ENCODE results near the gene ERCC6. TPM values are rescaled to one million over a fixed set of nuclear protein-coding genes. Genes with fewer than 3 reads are reported as not detected.

Gene ERCC6
- total and polyA plus RNA-seq, 12 donors = 3.7 to 27.9 (median 16.8) TPM

GRCh38 chr10:49550563-49550962 is 11.6 kb upstream of the ERCC6 start:
- intact Hi-C loops (cut with DNase I) = no loop called here
- DNase-seq = no peak
- Histone ChIP-seq H3K27me3 (no peaks in the 10 kb centered on the region), H3K4me3 (no peak overlapping the region), H3K27ac (peak overlapping the region in 1 of 5 donors; percentile 6), H3K36me3 (replicated peaks in 1 of 2) (no peaks in the 10 kb centered on the region), H3K9me3 (replicated peaks in 1 of 3) (no peaks in the 10 kb centered on the region), H3K4me1 (replicated peaks in 1 of 2) (no peaks in the 10 kb centered on the region)
- no peak for TF ChIP-seq CTCF (IDR thresholded peaks at IDR 0.05)
- TF ChIP-seq POLR2A (IDR thresholded peaks at IDR 0.05) = no peak
- 24 to 51% (median 40%) methylated on average over 1 to 4 of the region's 4 CpGs for WGBS, 4 donors

- DNase-seq = no peak
Measured at GRCh38 chr10:49549640-49550346, 10.9 kb upstream of the ERCC6 start.

GRCh38 chr10:49543604-49544003 is 4.7 kb upstream of the ERCC6 start:
- no peaks in the 10 kb centered on the region for H3K27me3 ChIP-seq
- peaks cover 5% of the 10 kb centered on the region in 2 donors for H3K4me1 ChIP-seq (replicated peaks in 1 of 2)
- no peaks in the 10 kb centered on the region for H3K36me3 ChIP-seq (replicated peaks in 1 of 2)
- intact Hi-C loops (cut with DNase I) = no loop called here
- 80 to 87% (median 81%) methylated on average over 3 of the region's 3 CpGs for WGBS, 4 donors
- no peak overlapping the region for H3K4me3 ChIP-seq
- H3K27ac ChIP-seq = no peak overlapping the region
- no peak for TF ChIP-seq CTCF (IDR thresholded peaks at IDR 0.05)
- TF ChIP-seq POLR2A (IDR thresholded peaks at IDR 0.05) = no peak
- no peak for DNase-seq
- no peaks in the 10 kb centered on the region for H3K9me3 ChIP-seq (replicated peaks in 1 of 3)

More at GRCh38 chr10:49549640-49550346, 10.9 kb upstream of the ERCC6 start:
- no peaks in the 10 kb centered on the region for H3K27me3 ChIP-seq
- no peaks in the 10 kb centered on the region for H3K36me3 ChIP-seq (replicated peaks in 1 of 2)
- no peak for TF ChIP-seq CTCF (IDR thresholded peaks at IDR 0.05)
- no peak for TF ChIP-seq POLR2A (IDR thresholded peaks at IDR 0.05)
- no peaks in the 10 kb centered on the region for H3K9me3 ChIP-seq (replicated peaks in 1 of 3)
- no peak overlapping the region for H3K27ac ChIP-seq
- H3K4me1 ChIP-seq (replicated peaks in 1 of 2) = no peaks in the 10 kb centered on the region
- no peak overlapping the region for H3K4me3 ChIP-seq
- intact Hi-C loops (cut with DNase I) = no loop called here
- WGBS, 4 donors = 56 to 83% (median 65%) methylated on average over 1 of the region's 1 CpG

- no peaks in the 10 kb centered on the region for H3K36me3 ChIP-seq (replicated peaks in 1 of 2)
- H3K27me3 ChIP-seq = no peaks in the 10 kb centered on the region
- DNase-seq = no peak
- H3K4me1 ChIP-seq (replicated peaks in 1 of 2) = peaks cover 13 to 14% of the 10 kb centered on the region in 2 donors
- WGBS, 4 donors = 83 to 94% (median 88%) methylated on average over 4 of the region's 4 CpGs
- no peaks in the 10 kb centered on the region for H3K9me3 ChIP-seq (replicated peaks in 1 of 3)
- no peak overlapping the region for H3K27ac ChIP-seq
- TF ChIP-seq POLR2A (IDR thresholded peaks at IDR 0.05) (no peak), CTCF (IDR thresholded peaks at IDR 0.05) (no peak)
- intact Hi-C loops (cut with DNase I) = no loop called here
- H3K4me3 ChIP-seq = no peak overlapping the region
Measured at GRCh38 chr10:49542353-49542752, 3.4 kb upstream of the ERCC6 start.
